IPS DF 6.9 (cell line): Measurements from ENCODE around the gene CAMTA1.

ENCODE experiments used
- DNase-seq: peaks from one replicate; pipeline ENCODE4 v3.0.0-alpha.2; 2013; ENCODE audit warnings: low read depth, low spot score
- H3K27ac ChIP-seq: one replicate; pipeline ENCODE4 v1.5.1; 2013; ENCODE audit warnings: low read length, control low read depth
- H3K27me3 ChIP-seq: 2 replicates; pipeline ENCODE4 v1.6.1; 2013; ENCODE audit warnings: mild to moderate bottlenecking, low read length; ENCODE audit not compliant: control insufficient read depth, insufficient read depth
- H3K36me3 ChIP-seq: 2 replicates; pipeline ENCODE4 v1.6.1; 2013; ENCODE audit warnings: low read length; ENCODE audit not compliant: control insufficient read depth, insufficient read depth
- H3K4me1 ChIP-seq: 2 replicates; pipeline ENCODE4 v1.6.1; 2013; ENCODE audit warnings: low read length; ENCODE audit not compliant: control insufficient read depth, insufficient read depth
- H3K4me3 ChIP-seq: 2 replicates; pipeline ENCODE4 v1.5.1; 2013; ENCODE audit warnings: mild to moderate bottlenecking, low read length
- H3K9me3 ChIP-seq: 2 replicates; pipeline ENCODE4 v1.6.1; 2013; ENCODE audit warnings: low read length, inconsistent platforms; ENCODE audit not compliant: control insufficient read depth, insufficient read depth
- WGBS: extraction: QIAGEN DNeasy Blood & Tissue Kit; methylation state at CpG from one replicate; pipeline ENCODE4 v1.1.7; 2013; ENCODE audit warnings: mixed read lengths, missing lambda C conversion rate; ENCODE audit not compliant: insufficient read length, insufficient coverage; 5-methylcytosine and 5-hydroxymethylcytosine counted together

Gene CAMTA1

DNA sequence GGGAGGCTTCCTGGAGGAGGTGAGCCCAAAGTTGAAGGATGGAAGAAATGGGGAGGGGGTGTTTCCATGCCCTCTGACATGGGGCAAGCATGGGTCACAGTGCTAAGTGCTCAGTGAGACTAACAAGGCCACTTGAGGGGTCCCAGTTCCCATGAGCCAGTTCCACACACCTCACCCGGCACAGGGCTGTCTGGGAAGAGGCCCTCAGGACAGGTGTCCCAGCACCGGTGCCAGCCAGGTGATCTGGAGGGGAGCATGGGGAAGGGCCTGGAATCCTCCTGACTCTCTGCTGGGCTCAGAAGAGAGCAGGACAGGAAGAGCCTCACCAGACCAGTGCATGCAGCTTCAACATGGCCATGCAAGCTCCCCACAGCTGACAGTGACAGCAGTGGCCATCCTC lies 691.1 kb downstream of the CAMTA1 start:
- Histone ChIP-seq H3K27ac (no peak overlapping the region), H3K27me3 (no peaks in the 10 kb centered on the region), H3K9me3 (no peaks in the 10 kb centered on the region), H3K4me3 (no peak overlapping the region), H3K4me1 (no peaks in the 10 kb centered on the region), H3K36me3 (no peaks in the 10 kb centered on the region)
- DNase-seq: no peak
- no CpG with 5 or more reads among the region's 2 CpGs for WGBS

DNA sequence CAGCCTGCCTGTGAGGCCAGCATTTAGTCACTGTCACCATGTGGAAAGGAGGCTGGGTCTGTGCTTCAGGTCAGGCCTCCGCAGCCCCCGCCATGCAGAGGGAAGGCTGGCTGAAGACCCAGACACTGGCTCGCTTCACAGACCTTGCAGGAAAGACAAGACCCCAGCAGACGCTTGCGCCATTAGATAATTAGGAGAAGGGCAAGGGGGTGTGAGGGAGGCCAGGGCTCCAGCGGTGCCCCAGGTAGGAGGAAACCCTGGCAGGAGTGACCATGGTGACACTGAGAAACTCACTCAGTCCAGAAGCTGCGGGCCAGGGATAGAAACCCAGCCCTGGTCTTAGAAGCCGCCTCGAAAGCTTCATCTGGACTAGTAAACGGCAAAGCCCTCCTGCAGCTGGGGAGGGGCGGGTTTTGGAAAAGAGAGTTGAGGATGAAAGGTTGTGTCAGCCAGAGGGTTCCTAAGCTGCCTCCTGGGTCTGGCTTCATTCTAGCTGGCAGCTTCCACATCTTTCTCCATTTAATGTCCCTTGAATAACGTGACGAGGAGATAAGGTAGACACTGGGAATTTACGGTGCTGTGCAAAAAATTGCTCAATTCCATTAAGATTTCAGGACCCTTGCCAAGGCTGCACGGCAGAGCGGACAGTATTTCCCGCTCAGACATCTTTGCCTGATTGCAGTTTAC lies 691.8 kb downstream of the CAMTA1 start:
- no peaks in the 10 kb centered on the region for H3K36me3 ChIP-seq
- WGBS: no CpG with 5 or more reads among the region's 17 CpGs
- no peak overlapping the region for H3K4me3 ChIP-seq
- DNase-seq: no peak
- H3K27me3 ChIP-seq: no peaks in the 10 kb centered on the region
- no peaks in the 10 kb centered on the region for H3K9me3 ChIP-seq
- H3K27ac ChIP-seq: no peak overlapping the region
- H3K4me1 ChIP-seq: no peaks in the 10 kb centered on the region

DNA sequence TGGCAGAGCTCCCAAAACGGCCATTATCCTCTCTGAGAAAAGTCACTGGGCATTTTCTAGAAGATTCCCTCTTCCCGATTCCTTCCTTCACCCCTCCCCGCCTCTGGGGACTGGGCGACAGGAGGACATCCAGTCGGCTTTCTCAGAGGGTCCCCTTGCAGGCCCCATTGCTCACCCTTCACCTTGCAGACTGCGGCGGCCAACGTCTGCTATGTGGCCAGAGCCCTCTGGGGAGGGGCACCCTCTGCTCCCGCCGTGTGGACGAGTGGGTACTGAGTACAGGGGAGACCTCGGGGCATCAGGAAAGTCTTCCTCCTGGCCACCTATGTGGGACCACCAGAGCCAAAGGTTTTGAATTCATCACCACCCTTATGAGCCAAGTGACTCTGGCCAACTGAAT lies 692.3 kb downstream of the CAMTA1 start:
- H3K36me3 ChIP-seq: no peaks in the 10 kb centered on the region
- no CpG with 5 or more reads among the region's 12 CpGs for WGBS
- H3K9me3 ChIP-seq: no peaks in the 10 kb centered on the region
- H3K27ac ChIP-seq: no peak overlapping the region
- no peak for DNase-seq
- no peak overlapping the region for H3K4me3 ChIP-seq
- no peaks in the 10 kb centered on the region for H3K27me3 ChIP-seq
- no peaks in the 10 kb centered on the region for H3K4me1 ChIP-seq

DNA sequence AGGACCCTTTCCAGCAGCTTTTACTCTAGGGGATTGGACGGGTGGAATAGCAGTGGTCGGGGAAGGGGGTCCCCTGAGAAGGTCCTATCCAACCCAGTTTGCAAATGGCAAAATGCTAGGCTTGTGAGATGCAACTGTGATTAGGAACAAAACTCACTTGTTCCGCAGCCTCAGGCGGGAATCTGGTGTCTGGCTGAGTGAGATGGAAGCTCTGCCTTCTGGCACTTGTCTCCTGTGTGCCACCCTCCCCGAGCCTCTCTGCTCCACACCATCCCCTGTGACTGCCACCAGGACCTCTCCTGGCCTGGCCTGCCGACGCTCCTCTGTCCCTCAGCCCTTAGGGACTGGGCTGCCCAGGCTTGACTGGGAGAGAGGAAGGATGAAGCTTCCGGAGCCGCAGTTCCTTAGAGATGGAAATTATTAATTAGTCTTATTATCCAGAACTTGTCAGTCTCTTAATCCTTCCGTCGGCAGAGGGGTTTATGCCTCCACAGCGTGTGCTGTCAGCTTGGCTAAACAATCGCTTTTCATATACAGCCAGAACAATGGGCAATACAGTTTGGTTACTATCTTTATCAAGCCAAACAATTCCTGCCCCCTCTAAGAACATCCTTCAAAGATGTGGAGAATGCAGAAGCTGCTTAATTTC lies 693.0 kb downstream of the CAMTA1 start:
- no peaks in the 10 kb centered on the region for H3K9me3 ChIP-seq
- H3K27me3 ChIP-seq: no peaks in the 10 kb centered on the region
- no peaks in the 10 kb centered on the region for H3K36me3 ChIP-seq
- H3K4me3 ChIP-seq: no peak overlapping the region
- WGBS: no CpG with 5 or more reads among the region's 13 CpGs
- no peak overlapping the region for H3K27ac ChIP-seq
- peaks cover 2% of the 10 kb centered on the region for H3K4me1 ChIP-seq
- DNase-seq: no peak

DNA sequence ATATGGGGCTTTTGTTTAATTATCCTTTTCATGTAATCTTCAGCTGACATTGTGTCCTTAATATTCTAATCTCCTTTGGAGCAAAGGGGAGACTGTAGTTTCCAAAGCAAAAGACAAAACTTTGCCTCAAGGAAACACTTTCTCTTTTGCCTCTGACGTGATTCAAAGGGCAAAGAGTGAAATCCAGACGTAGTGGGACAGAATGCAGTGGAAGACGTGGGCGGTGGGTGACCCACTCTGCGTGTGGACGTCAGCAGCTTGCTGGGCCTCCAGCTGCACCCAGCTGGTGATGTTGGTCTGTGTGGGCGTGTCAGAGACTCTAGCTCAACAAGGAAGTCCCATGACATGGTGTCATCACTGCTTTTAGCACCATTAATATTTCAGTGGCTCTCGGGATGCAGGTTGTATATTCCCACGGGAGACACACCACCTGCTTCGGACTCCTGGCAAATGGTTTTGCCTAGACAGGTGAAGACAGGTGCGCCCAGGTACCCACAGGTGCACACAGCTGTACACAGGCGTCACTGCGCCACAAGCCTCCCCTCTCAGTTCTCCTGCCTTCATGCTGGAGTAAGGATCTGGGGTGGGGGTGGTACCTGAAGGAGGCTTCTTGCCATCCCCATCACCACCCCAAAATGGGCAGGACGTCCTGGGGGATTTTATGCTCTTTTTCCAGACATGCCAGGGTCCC lies 693.7 kb downstream of the CAMTA1 start:
- whole genome bisulfite sequencing: no CpG with 5 or more reads among the region's 14 CpGs
- no peak for DNase-seq
- H3K4me3 ChIP-seq: no peak overlapping the region
- peaks cover 2% of the 10 kb centered on the region for H3K4me1 ChIP-seq
- no peak overlapping the region for H3K27ac ChIP-seq
- H3K9me3 ChIP-seq: no peaks in the 10 kb centered on the region
- H3K36me3 ChIP-seq: no peaks in the 10 kb centered on the region; the same call in 1 of the 2 replicates
- H3K27me3 ChIP-seq: no peaks in the 10 kb centered on the region

DNA sequence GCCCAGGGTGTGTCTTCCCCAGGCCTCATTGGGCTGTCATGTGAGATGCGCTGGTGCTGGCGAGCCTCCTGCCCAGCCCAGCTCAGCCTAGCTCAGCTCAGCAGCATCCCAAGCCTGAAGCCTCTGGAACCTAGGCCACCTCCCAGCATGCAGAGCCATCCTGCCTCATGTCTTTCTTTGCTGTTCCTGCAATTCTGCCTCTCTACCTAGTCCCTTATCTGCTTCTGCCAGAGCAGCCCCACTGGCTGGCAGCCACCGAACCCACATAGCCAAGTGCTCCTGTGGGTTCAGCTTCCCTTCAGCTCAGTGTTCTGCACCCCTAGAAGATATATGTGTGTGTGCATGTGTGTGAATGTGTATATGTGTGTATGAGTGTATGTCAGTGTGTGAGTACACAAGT lies 694.3 kb downstream of the CAMTA1 start:
- Histone ChIP-seq H3K36me3 (no peaks in the 10 kb centered on the region; the same call in 1 of the 2 replicates), H3K9me3 (no peaks in the 10 kb centered on the region), H3K27me3 (no peaks in the 10 kb centered on the region), H3K4me1 (peaks cover 2% of the 10 kb centered on the region), H3K4me3 (no peak overlapping the region), H3K27ac (no peak overlapping the region)
- WGBS: no CpG with 5 or more reads among the region's 3 CpGs
- DNase-seq: no peak

DNA sequence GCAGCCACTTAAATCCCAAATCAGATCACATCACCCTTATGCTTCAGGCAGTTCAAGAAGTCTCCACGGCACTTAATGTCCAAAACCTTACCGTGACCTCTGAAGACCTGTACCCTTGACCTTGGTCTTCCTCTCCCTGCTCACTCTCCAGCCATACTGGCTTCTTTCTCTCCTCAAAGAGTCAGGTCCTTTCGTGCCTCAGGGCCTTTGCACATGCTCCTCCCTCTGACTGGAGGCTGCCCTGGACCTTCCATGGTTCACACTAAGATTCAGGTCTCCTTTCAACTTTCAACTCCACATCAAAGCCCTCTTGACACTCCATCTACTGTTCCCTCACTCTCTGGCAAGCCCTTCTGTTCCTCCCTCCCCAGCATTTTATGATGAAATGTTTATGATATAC lies 695.9 kb downstream of the CAMTA1 start:
- Histone ChIP-seq H3K27me3 (no peaks in the 10 kb centered on the region), H3K4me1 (peaks cover 2% of the 10 kb centered on the region), H3K9me3 (no peaks in the 10 kb centered on the region), H3K27ac (no peak overlapping the region), H3K4me3 (no peak overlapping the region), H3K36me3 (no peaks in the 10 kb centered on the region; the same call in 1 of the 2 replicates)
- WGBS: no CpG with 5 or more reads among the region's 3 CpGs
- no peak for DNase-seq

DNA sequence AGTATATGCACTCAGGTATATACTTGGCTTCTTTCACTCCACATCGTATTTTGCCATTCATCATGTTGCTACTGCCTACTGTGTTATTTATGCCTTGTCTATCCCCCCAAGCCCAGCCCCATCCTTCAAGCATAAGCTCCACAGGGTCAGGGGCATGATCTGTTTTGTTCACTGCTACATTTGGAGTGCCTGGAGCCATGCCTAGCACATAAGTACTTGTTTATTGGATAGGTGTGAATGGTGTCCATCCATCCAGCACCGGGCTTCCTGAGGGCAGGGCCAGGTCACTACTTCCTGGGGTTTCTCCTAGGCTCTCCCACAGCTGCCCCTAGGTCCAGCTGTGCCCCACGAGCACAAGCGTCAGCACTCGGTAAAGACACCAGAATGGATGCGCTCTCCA lies 696.8 kb downstream of the CAMTA1 start:
- no peaks in the 10 kb centered on the region for H3K9me3 ChIP-seq
- no peak overlapping the region for H3K4me3 ChIP-seq
- no peak overlapping the region for H3K27ac ChIP-seq
- H3K4me1 ChIP-seq: peaks cover 2% of the 10 kb centered on the region
- no peaks in the 10 kb centered on the region for H3K27me3 ChIP-seq
- no CpG with 5 or more reads among the region's 6 CpGs for WGBS
- no peak for DNase-seq
- H3K36me3 ChIP-seq: no peaks in the 10 kb centered on the region; the same call in 1 of the 2 replicates

DNA sequence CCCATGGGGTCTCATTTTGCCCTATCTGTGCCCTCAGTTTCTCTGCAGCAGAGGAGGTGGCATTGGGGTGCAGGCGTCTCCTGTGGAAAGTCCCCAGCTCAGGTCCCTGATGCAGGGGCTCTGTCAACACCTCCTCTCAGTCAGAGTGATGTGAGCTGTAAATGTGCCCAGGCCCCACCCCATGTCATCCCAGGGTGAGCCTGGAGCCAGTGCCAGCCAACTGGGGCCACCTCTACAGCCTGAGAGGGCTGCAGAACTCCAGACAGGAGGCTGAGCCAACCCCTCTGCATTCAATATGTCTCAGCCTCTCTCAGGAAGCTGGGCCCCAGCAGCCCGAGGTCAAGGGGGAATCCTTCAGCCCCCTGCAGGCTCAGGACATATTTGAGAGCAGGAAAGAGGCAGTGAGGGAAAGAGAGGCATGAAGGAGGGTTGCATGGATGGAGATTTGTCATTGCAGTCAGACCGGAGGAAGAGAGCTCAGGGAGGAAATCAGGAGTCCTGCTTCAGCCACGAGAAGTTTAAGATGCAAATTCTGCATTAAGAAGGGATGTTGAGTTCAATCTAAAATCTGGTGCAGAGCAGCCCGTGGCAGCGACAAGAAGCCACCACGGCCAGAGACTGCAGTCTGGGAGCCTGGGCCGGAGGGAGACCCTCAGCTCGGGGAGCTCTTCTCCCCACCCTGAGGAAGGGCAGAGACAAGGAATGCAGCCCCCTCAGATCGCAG lies 697.7 kb downstream of the CAMTA1 start:
- Histone ChIP-seq H3K27ac (no peak overlapping the region), H3K4me1 (peaks cover 2% of the 10 kb centered on the region), H3K9me3 (no peaks in the 10 kb centered on the region), H3K36me3 (no peaks in the 10 kb centered on the region; the same call in 1 of the 2 replicates), H3K4me3 (no peak overlapping the region), H3K27me3 (no peaks in the 10 kb centered on the region)
- no CpG with 5 or more reads among the region's 10 CpGs for WGBS
- DNase-seq: no peak

DNA sequence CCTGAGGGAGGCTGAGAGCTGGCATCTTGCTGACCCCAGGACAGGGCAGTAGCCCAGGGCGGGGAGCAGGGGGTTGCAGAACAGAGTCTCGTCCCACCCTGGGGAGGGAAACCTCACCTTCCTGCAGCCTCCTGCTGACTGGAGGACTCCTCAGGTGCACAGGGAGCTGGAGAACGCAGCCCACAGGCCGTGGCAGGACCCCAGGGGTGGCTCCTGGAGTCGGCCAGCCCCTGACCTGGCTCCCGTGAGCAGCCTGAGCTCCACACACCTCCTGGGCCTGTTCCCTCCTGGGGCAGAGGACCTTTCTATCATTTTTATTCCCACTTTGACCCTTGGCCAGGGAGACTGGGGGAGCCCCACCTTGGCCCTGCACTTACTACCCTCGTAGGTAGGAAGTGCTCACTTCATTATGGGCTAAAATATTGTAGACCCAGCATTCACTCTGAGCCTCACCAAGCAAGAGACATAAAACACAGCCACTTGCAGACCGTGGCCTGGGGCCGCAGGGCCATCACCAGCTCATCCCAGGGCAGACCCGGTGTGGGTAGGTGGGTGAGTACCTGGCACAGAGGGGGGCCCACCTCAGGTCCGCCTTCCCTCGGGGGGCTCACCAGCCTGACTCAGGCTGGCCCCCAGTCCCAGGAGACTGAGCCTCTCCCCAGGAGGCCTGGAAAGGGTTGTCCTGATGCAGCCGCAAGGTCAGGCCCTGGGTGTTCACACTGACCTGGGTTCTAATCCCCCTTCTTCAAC lies 698.6 kb downstream of the CAMTA1 start:
- Histone ChIP-seq H3K4me1 (peaks cover 2% of the 10 kb centered on the region), H3K27me3 (no peaks in the 10 kb centered on the region), H3K9me3 (no peaks in the 10 kb centered on the region), H3K27ac (no peak overlapping the region), H3K36me3 (no peaks in the 10 kb centered on the region; the same call in 1 of the 2 replicates), H3K4me3 (no peak overlapping the region)
- WGBS: no CpG with 5 or more reads among the region's 13 CpGs
- DNase-seq: no peak
